K562 (cell line): ENCODE results near the gene TXNDC8. TPM values are rescaled to one million over a fixed set of nuclear protein-coding genes. Genes with fewer than 3 reads are reported as not detected.
"Not testable (repeated sequence)": the region's sequence is repeated elsewhere in the genome, so short reads cannot be mapped to it uniquely, and the experiment has no call there.

Experiments used
- ATAC-seq: fragments of 200-7000 bp; cut with Tn5 transposase; 3 replicates; pipeline ENCODE4 v1.9.1; 2020; ENCODE audit warnings: moderate library complexity
- BruUV-seq: library from RNA; stranded (reverse); fragments of 400-500 nt; replicated peaks from 2 replicates; lab custom pipeline; 2021; lab: Mats Ljungman, UMichigan
- CTCF ChIA-PET: fragments of 300-600 bp; formaldehyde crosslinking; extraction: SDS; loops from one replicate; lab custom pipeline; 2021; ENCODE audit warnings: low intra/inter-chr PET ratio; lab: Yijun Ruan, JAX
- POLR2A ChIA-PET: fragments of 300-600, 350-650 bp; sonication (Branson Sonifier 250); formaldehyde crosslinking; extraction: SDS; loops from one replicate; lab custom pipeline; 2021; ENCODE audit warnings: antibody characterized with exemption, inconsistent platforms; lab: Yijun Ruan, JAX
- DNase-seq, 4 experiments: peaks; one replicate each; pipeline versions ENCODE4 v3.0.0 to v3.0.0-alpha.2; 2011 to 2018; ENCODE audit warnings: low spot score in 3 of 4, mixed read lengths in 3 of 4; ENCODE audit errors: extremely low read depth in 1 of 4
- FAIRE-seq: peaks from 2 replicates; lab custom pipeline; 2011; peaks lifted over from hg19 to GRCh38; lab: Jason Lieb, UNC
- H2AFZ ChIP-seq: 2 replicates; pipeline ENCODE4 v1.6.0; 2011; ENCODE audit warnings: low read depth, low read length, control low read depth, inconsistent platforms
- H3K27ac ChIP-seq: fragments of 200-600 bp; 3 replicates; pipeline ENCODE4 v1.8.0; 2011; ENCODE audit warnings: low read depth, mild to moderate bottlenecking, control low read depth, inconsistent platforms, low read length, moderate library complexity, mixed read lengths; ENCODE audit errors: extremely low read depth
- H3K27me3 ChIP-seq, 2 experiments: fragments of 300-600 bp in 1 of 2; 2 replicates in 1 of 2; 3 replicates in 1 of 2; pipeline versions ENCODE4 v1.6.0 to v1.8.0; 2011; ENCODE audit warnings: inconsistent platforms in 2 of 2, low read length in 2 of 2, mild to moderate bottlenecking in 1 of 2, mixed read lengths in 1 of 2, moderate library complexity in 1 of 2; ENCODE audit not compliant: control insufficient read depth in 2 of 2, insufficient read depth in 2 of 2
- H3K36me3 ChIP-seq: fragments of 300-600 bp; 3 replicates; pipeline ENCODE4 v1.8.0; 2011; ENCODE audit warnings: mild to moderate bottlenecking, low read length, inconsistent platforms; ENCODE audit not compliant: control insufficient read depth, insufficient read depth
- H3K4me1 ChIP-seq, 2 experiments: fragments of 200-600 bp in 1 of 2; replicated peaks in 1 of 2; 2 replicates in 1 of 2; 3 replicates in 1 of 2; pipeline versions ENCODE4 v1.5.1 to v1.8.0; 2011; ENCODE audit warnings: inconsistent platforms in 2 of 2, low read length in 2 of 2, mild to moderate bottlenecking in 1 of 2, mixed read lengths in 1 of 2, moderate library complexity in 1 of 2; ENCODE audit not compliant: control insufficient read depth in 2 of 2, insufficient read depth in 2 of 2
- H3K4me2 ChIP-seq: 2 replicates; pipeline ENCODE4 v1.6.1; 2011; ENCODE audit warnings: low read length, control low read depth, inconsistent platforms, mixed read lengths; ENCODE audit not compliant: insufficient read depth
- H3K4me3 ChIP-seq: fragments of 200-600 bp; sonication (generic), shearing (Covaris generic); 2 replicates; pipeline ENCODE4 v1.5.1; 2016; ENCODE audit warnings: control low read depth, inconsistent platforms
- H3K79me2 ChIP-seq: fragments of 200-600 bp; 3 replicates; pipeline ENCODE4 v1.8.0; 2011; ENCODE audit warnings: low read length, inconsistent platforms; ENCODE audit not compliant: control insufficient read depth, insufficient read depth
- H3K9ac ChIP-seq, 2 experiments: 2 replicates each; pipeline versions ENCODE4 v1.6.0 to v1.6.1; 2011; ENCODE audit warnings: low read depth in 2 of 2, low read length in 2 of 2, control low read depth in 1 of 2, inconsistent platforms in 1 of 2, mild to moderate bottlenecking in 1 of 2, mixed read lengths in 1 of 2; ENCODE audit not compliant: insufficient read depth in 1 of 2
- H3K9me1 ChIP-seq: one replicate; pipeline ENCODE4 v1.6.0; 2011; ENCODE audit warnings: inconsistent platforms, mild to moderate bottlenecking, low read length, moderate library complexity; ENCODE audit not compliant: control insufficient read depth, insufficient read depth
- H3K9me3 ChIP-seq: replicated peaks from 2 replicates; pipeline ENCODE4 v1.5.1; 2011; ENCODE audit warnings: low read depth, low read length, inconsistent platforms; ENCODE audit not compliant: control insufficient read depth, insufficient read depth
- H4K20me1 ChIP-seq: replicated peaks from 2 replicates; pipeline ENCODE4 v1.6.1; 2011; ENCODE audit warnings: low read length, inconsistent platforms, mixed read lengths; ENCODE audit not compliant: control insufficient read depth, insufficient read depth
- HIVEP1 ChIP-seq: fragments of 250-450 bp; sonication (Bioruptor Pico); IDR thresholded peaks from 2 replicates; pipeline ENCODE4 v1.4.0; 2020; ENCODE audit warnings: mild to moderate bottlenecking
- MYBL2 ChIP-seq, 2 experiments: fragments of 450-650 bp in 1 of 2; sonication (generic) in 1 of 2; formaldehyde crosslinking in 1 of 2; IDR thresholded peaks; 2 replicates each; pipeline versions ENCODE4 v1.6.1 to v1.8.1; 2017 to 2022; ENCODE audit warnings: borderline replicate concordance in 1 of 2, inconsistent platforms in 1 of 2, low read depth in 1 of 2, mild to moderate bottlenecking in 1 of 2, missing genetic modification reagents in 1 of 2, moderate library complexity in 1 of 2
- SREBF2 ChIP-seq: sonication (generic); formaldehyde crosslinking; IDR thresholded peaks from 2 replicates; pipeline ENCODE4 v1.4.0; 2020; ENCODE audit warnings: mild to moderate bottlenecking, missing genetic modification reagents
- TCF3 ChIP-seq: sonication (generic); formaldehyde crosslinking; IDR thresholded peaks from 2 replicates; pipeline ENCODE4 v1.4.0; 2020; ENCODE audit warnings: mild to moderate bottlenecking, missing genetic modification reagents
- XRCC4 ChIP-seq: IDR thresholded peaks from one replicate; pipeline ENCODE4 v1.6.1; 2011; ENCODE audit not compliant: insufficient read depth, insufficient read length; ENCODE audit errors: extremely low read depth
- ZNF695 ChIP-seq: fragments of 450-650 bp; formaldehyde crosslinking; IDR thresholded peaks from 2 replicates; pipeline ENCODE4 v1.4.0; 2020; ENCODE audit warnings: mild to moderate bottlenecking, moderate library complexity
- ZNF76 ChIP-seq: fragments of 250-450 bp; sonication (Bioruptor Pico); IDR thresholded peaks from 2 replicates; pipeline ENCODE4 v1.4.0; 2020; ENCODE audit warnings: mild to moderate bottlenecking, moderate library complexity, borderline replicate concordance
- WGBS: fragments of 100-300 bp; shearing (Covaris generic); methylation state at CpG from one replicate; pipeline ENCODE4 v1.1.6; 2016; ENCODE audit warnings: low coverage, mixed read lengths; ENCODE audit not compliant: insufficient coverage; ENCODE audit errors: missing lambda C conversion rate; 5-methylcytosine and 5-hydroxymethylcytosine counted together
- in situ Hi-C: fragments of 300-500 bp; cut with MboI; formaldehyde crosslinking; loops from 4 replicates; pipeline ENCODE4 v1.15.0; 2018; ENCODE audit warnings: inconsistent platforms, mixed read lengths
- intact Hi-C: fragments of 100-400 bp; cut with micrococcal nuclease; formaldehyde crosslinking; loops from 2 replicates; pipeline ENCODE4 v1.14.2; 2022
- polyA plus RNA-seq, 8 experiments: library from polyadenylated mRNA; depleted of rRNA in 4 of 8; stranded (reverse) in 5 of 8; unstranded in 3 of 8; fragments of >200 nt; fragmentation: Nextera tagmentation in 2 of 8; fragmentation: Illumina TruSeq in 1 of 8; extraction: Ambion mirVana in 2 of 8; extraction: Trizol in 1 of 8; gene quantifications; 2 replicates each; pipeline versions ENCODE4 v1.2.1 to v1.2.3, GENCODE V29; 2011 to 2014; ENCODE audit warnings: inconsistent platforms in 1 of 8, missing spikeins in 1 of 8
- total RNA-seq, 7 experiments: library from RNA; depleted of rRNA in 6 of 7; stranded (reverse); fragments of >200 nt in 6 of 7; fragmentation: Illumina TruSeq in 2 of 7; extraction: Trizol in 2 of 7; gene quantifications; 2 replicates each; pipeline versions ENCODE4 v1.2.1 to v1.2.3, GENCODE V29; 2011 to 2021; ENCODE audit warnings: low replicate concordance in 1 of 7
- TF ChIP-seq, protein P1 (sequence below): fragments of 250-450 bp; sonication (Bioruptor Pico); IDR thresholded peaks from 2 replicates; pipeline ENCODE4 v1.4.0; 2020

The TXNDC8 gene
- total and polyA plus RNA-seq, 9 of the 15 experiments (the other 6 are each of a cell fraction or from before 2014, with no cell fraction given), result not detected

DNA sequence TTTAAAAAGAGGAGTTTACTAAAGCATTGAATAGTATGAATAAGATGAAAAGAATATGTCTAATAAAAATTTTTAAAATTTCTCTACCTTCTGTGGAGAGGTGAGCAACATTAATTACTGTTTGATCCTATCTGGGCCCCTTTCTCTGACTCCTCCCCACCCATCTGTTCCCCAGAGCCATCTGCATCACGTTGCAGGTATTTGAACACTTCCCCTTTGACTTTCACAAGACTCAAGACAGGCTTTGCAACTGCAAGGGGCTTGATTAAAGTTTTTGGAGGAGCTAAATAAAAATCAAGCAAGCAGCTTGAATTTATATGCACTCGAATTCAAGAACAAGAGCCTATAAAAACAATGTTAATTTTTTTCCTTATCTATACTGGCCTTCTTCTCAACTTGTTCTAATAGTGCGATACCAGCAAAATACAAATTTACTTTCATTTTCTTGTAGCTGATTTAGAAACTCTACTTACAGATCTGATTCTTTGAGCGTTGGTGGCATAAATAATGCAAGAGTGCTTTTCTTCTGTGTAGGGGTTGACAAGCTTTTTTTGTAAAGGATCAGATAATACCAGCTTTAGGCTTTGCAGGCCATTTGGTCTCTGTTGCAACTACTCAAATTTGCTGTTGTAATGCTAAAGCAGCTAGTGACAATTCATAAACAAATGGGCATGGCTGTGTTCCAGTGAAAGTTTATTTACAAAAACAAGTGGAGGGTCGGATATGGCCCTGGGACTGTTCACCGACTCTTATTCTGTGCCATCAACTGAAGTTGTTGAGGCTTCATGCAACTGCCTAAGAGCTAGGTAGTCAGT lies 21.2 kb downstream of the TXNDC8 start:
- in situ Hi-C loops (no loop called here), intact Hi-C loops (no loop called here)
- DNase-seq, result no peak
- Histone ChIP-seq H2AFZ (no peak overlapping the region), H4K20me1 (no peaks in the 10 kb centered on the region), H3K4me2 (no peak overlapping the region), H3K9me3 (0 out of 2 replicates have a peak, but pooled peaks cover 3% of the 10 kb centered on the region), H3K9me1 (no peaks in the 10 kb centered on the region), H3K79me2 (no peaks in the 10 kb centered on the region), H3K27me3 (peaks cover 0 to 2% of the 10 kb centered on the region in 2 experiments; a peak in 1 of 5 replicates), H3K36me3 (no peaks in the 10 kb centered on the region), H3K27ac (no peak overlapping the region), H3K4me3 (no peak overlapping the region), H3K4me1 (no peaks in the 10 kb centered on the region), H3K9ac (no peak overlapping the region)
- ChIA-PET CTCF (no interaction called here), POLR2A (no interaction called here)
- no peak for FAIRE-seq
- TF ChIP-seq SREBF2 (CRISPR knock-in tag) (no peak), XRCC4 (no peak), TCF3 (CRISPR knock-in tag) (no peak), ZNF76 (CRISPR knock-in tag) (no peak), ZNF695 (CRISPR knock-in tag) (no peak), HIVEP1 (CRISPR knock-in tag) (no peak), MYBL2 (IDR thresholded peaks at IDR 0.05; ENCODE audit: low read depth) (no peak), MYBL2 (CRISPR knock-in tag; IDR thresholded peaks at IDR 0.05; ENCODE audit: borderline replicate concordance) (no peak)
- TF ChIP-seq, protein P1, sequence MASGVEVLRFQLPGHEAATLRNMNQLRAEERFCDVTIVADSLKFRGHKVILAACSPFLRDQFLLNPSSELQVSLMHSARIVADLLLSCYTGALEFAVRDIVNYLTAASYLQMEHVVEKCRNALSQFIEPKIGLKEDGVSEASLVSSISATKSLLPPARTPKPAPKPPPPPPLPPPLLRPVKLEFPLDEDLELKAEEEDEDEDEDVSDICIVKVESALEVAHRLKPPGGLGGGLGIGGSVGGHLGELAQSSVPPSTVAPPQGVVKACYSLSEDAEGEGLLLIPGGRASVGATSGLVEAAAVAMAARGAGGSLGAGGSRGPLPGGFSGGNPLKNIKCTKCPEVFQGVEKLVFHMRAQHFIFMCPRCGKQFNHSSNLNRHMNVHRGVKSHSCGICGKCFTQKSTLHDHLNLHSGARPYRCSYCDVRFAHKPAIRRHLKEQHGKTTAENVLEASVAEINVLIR (CRISPR knock-in tag), result no peak
- BruUV-seq, result no TSS peak
- no peak for ATAC-seq
- WGBS, result 0% methylated on average over 6 of the region's 6 CpGs

DNA sequence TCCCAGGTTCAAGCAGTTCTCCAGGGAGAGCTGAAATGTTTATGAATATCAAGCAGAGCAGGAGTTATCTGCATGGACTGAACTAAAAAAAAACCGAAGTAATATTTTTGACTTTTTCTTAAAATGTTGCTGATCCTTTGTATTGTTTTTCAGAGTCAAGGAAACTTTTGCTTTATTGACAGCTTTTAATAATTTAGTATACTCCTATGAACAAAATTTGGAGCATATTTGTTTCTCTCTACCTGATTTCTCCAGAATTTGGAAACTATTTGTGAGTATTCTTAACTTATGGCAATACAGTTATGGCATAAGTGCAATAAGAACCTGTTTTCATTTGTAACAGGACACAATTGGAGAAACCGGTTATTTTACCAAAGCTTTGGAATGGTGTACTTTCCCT lies 25.7 kb downstream of the TXNDC8 start:
- DNase-seq, H3K9ac ChIP-seq, BruUV-seq, H3K4me2 ChIP-seq, H3K79me2 ChIP-seq, ATAC-seq, intact Hi-C loops, H3K27me3 ChIP-seq, in situ Hi-C loops, CTCF ChIA-PET, H3K36me3 ChIP-seq, H3K27ac ChIP-seq, H2AFZ ChIP-seq, H3K9me1 ChIP-seq, POLR2A ChIA-PET, H3K4me1 ChIP-seq, FAIRE-seq, H3K4me3 ChIP-seq, H3K9me3 ChIP-seq, H4K20me1 ChIP-seq: not testable (repeated sequence)
- WGBS, result 17% methylated on average over 2 of the region's 2 CpGs
